ENCODE results near the gene ZNF324.

Gene ZNF324

GRCh38 chr19:58498316-58499020, 31.6 kb downstream of the ZNF324 start:
- no peak for TF ChIP-seq FOXP2 (optimal IDR thresholded peaks at IDR 0.05; ENCODE audit: borderline replicate concordance, extremely low read depth, extremely low read length, insufficient read depth)
- TF ChIP-seq, protein P1, sequence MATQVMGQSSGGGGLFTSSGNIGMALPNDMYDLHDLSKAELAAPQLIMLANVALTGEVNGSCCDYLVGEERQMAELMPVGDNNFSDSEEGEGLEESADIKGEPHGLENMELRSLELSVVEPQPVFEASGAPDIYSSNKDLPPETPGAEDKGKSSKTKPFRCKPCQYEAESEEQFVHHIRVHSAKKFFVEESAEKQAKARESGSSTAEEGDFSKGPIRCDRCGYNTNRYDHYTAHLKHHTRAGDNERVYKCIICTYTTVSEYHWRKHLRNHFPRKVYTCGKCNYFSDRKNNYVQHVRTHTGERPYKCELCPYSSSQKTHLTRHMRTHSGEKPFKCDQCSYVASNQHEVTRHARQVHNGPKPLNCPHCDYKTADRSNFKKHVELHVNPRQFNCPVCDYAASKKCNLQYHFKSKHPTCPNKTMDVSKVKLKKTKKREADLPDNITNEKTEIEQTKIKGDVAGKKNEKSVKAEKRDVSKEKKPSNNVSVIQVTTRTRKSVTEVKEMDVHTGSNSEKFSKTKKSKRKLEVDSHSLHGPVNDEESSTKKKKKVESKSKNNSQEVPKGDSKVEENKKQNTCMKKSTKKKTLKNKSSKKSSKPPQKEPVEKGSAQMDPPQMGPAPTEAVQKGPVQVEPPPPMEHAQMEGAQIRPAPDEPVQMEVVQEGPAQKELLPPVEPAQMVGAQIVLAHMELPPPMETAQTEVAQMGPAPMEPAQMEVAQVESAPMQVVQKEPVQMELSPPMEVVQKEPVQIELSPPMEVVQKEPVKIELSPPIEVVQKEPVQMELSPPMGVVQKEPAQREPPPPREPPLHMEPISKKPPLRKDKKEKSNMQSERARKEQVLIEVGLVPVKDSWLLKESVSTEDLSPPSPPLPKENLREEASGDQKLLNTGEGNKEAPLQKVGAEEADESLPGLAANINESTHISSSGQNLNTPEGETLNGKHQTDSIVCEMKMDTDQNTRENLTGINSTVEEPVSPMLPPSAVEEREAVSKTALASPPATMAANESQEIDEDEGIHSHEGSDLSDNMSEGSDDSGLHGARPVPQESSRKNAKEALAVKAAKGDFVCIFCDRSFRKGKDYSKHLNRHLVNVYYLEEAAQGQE (IDR thresholded peaks at IDR 0.05; ENCODE audit: insufficient read depth in 1 of 2, low read depth in 2 of 2, low read length in 2 of 2): no peak
- TF ChIP-seq SIN3A (IDR thresholded peaks at IDR 0.05; ENCODE audit: borderline replicate concordance, insufficient read depth, low read length): no peak
- no peak for TF ChIP-seq POLR2AphosphoS5 (IDR thresholded peaks at IDR 0.05; ENCODE audit: low read depth, low read length)
- TF ChIP-seq TAF1 (IDR thresholded peaks at IDR 0.05; ENCODE audit: borderline replicate concordance, insufficient read depth, low read length): no peak

DNA sequence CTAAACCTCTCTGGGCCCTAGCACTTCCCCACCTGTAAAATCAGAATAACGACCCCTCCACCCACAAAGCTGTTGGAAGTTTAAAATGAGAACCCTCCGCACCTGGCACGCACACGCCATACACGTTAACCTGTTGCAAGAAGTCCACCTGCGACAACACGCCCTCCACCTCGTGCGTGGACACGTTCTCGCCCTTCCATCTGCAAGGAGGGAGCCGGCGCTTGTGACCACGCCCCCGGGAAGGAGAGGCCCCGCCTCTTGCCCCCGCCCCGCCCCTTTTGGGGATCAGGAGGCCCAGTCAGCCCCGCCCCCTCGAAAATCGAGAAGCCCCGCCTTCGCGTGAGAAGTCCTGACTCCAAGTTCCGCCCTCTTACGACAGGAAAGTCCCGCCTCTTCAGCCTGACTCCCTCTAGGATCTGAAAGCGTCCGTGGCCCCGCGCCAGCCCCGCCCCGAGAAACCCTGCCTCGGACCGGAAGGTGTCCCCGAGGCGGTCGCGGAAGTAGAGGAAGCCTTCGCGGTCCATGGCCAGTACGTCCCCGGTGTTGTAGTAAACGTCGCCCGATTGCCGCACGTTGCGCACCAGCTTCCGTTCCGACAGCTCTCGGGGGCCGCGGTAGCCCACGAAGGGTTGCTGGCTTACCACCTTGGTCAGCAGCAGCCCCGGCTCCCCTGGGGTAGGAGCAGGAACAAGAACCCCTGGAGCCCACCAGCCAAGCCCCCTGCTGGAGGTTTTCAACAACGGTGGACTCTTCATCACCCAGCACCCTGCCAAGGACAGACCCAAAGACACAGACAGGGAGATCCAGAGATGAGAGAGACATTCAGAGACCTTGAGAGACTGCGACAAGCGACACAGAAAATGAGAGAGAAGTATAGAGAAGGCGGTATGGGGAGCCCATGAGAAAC, 32.4 kb downstream of the ZNF324 start:
- peak; percentile 60; the same call in 1 of the 2 replicates for TF ChIP-seq TAF1 (IDR thresholded peaks at IDR 0.05; ENCODE audit: borderline replicate concordance, insufficient read depth, low read length)
- TF ChIP-seq POLR2AphosphoS5 (IDR thresholded peaks at IDR 0.05; ENCODE audit: low read depth, low read length): peak; percentile 58
- no peak; the same call in 1 of the 2 replicates for TF ChIP-seq SIN3A (IDR thresholded peaks at IDR 0.05; ENCODE audit: borderline replicate concordance, insufficient read depth, low read length)
- TF ChIP-seq, protein P1 (IDR thresholded peaks at IDR 0.05; ENCODE audit: insufficient read depth in 1 of 2, low read depth in 2 of 2, low read length in 2 of 2): peak in 1 of 2 experiments; percentile 53; a peak in 1 of 4 replicates
- peak; percentile 98 for TF ChIP-seq FOXP2 (optimal IDR thresholded peaks at IDR 0.05; ENCODE audit: borderline replicate concordance, extremely low read depth, extremely low read length, insufficient read depth)

DNA sequence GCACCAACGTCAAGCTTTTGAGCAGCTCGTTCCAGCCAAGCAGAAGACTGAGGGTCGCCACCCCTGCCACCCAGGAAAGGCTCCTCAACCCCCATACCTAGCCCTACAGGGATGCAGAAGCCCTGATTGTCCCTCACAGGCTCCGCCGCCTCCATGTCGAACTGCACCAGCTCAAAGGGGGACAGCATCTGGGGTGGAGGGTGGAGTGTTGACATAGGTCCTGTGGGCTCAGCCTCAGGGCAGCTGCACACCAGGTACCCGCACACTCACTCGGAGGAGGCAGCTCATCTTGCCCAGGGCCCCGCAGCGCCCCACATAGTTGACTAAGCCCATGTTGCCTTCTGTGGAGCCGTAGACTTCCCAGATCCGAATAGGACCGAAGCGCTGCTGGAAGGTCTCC, 33.4 kb downstream of the ZNF324 start:
- TF ChIP-seq POLR2AphosphoS5 (IDR thresholded peaks at IDR 0.05; ENCODE audit: low read depth, low read length) (no peak), SIN3A (IDR thresholded peaks at IDR 0.05; ENCODE audit: borderline replicate concordance, insufficient read depth, low read length) (no peak), TAF1 (IDR thresholded peaks at IDR 0.05; ENCODE audit: borderline replicate concordance, insufficient read depth, low read length) (no peak), FOXP2 (optimal IDR thresholded peaks at IDR 0.05; ENCODE audit: borderline replicate concordance, extremely low read depth, extremely low read length, insufficient read depth) (no peak)
- TF ChIP-seq, protein P1 (IDR thresholded peaks at IDR 0.05; ENCODE audit: insufficient read depth in 1 of 2, low read depth in 2 of 2, low read length in 2 of 2): no peak

DNA sequence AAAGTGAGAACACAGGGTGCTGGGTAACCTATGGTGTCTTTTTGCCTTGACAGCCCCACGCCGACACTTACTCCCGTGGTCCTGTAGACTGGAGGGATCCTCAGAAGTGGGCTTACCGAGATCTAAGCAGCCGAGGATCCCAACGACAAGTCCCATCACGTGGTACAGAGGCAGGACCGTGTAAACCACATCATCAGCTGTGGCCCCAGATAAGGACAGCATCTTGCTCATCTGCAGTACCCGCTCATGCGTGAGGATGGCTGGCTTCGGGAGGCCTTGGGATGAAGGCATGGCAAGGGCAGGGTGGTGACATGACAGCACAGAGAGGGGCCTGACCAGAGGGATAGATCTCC, 42.8 kb downstream of the ZNF324 start:
- no peak for TF ChIP-seq POLR2AphosphoS5 (IDR thresholded peaks at IDR 0.05; ENCODE audit: low read depth, low read length)
- TF ChIP-seq, protein P1 (IDR thresholded peaks at IDR 0.05; ENCODE audit: insufficient read depth in 1 of 2, low read depth in 2 of 2, low read length in 2 of 2): no peak
- TF ChIP-seq SIN3A (IDR thresholded peaks at IDR 0.05; ENCODE audit: borderline replicate concordance, insufficient read depth, low read length): no peak
- no peak for TF ChIP-seq FOXP2 (optimal IDR thresholded peaks at IDR 0.05; ENCODE audit: borderline replicate concordance, extremely low read depth, extremely low read length, insufficient read depth)
- TF ChIP-seq TAF1 (IDR thresholded peaks at IDR 0.05; ENCODE audit: borderline replicate concordance, insufficient read depth, low read length): no peak
